ENCODE measurements around the gene SPATA13.
"Not testable (repeated sequence)": the region's sequence is repeated elsewhere in the genome, so short reads cannot be mapped to it uniquely, and the experiment has no call there.

SPATA13 gene

DNA sequence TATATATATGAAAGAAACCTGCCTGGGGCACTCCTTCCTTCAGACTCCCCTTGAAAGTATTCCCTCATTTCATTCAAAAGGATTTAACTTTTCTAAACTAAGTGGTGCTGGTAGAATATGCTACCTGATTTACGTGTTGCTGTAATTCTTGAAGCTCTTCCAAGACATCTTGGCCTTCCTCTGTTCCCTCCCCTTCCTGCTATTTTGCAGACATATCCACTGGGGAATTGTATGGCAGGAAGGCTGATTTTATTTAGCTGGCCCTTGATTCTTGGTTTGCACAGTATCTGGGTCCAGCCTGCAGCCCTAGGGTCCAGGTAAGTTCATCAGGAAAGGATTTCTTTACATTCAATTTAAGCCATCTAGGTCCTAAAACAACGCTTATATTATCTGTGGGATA is 148.8 kb downstream of the SPATA13 start, which contains the start of gene C1QTNF9:
C1QTNF9 (plus strand) TSS at position 281 of the 400 bp plus-strand sequence. CDS start 6,424 bp downstream, outside the sequence.
- not testable (repeated sequence) for DNase-seq (ENCODE audit: low read depth in 3 of 3)

DNA sequence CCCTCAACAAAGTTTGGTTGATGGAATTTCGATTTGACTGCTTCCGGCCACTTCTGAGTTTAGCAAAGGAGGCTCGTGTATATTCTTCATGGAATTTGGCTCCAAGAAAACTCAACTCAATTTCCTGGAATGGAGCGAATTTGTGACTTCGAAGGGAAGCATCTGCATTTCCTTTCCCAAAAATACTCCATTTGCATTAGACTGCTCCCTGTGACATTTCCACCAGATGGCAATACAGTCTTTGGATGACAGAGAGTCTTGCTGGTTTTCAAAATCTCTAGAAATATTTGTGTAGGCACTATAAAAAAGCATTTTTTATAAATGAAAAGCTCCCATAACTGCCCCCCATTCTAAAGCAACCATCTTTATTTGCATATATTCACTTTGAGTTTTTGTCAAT is 152.9 kb downstream of the SPATA13 start:
- DNase-seq (ENCODE audit: low read depth in 3 of 3): no peak

- not testable (repeated sequence) for DNase-seq (ENCODE audit: low read depth in 3 of 3)
Observed at GRCh38 chr13:24317835-24318234, 157.3 kb downstream of the SPATA13 start.

- DNase-seq (ENCODE audit: low read depth in 3 of 3): not testable (repeated sequence)
Observed at GRCh38 chr13:24318878-24319277, 158.4 kb downstream of the SPATA13 start.

- DNase-seq (ENCODE audit: low read depth in 3 of 3): not testable (repeated sequence)
Observed at GRCh38 chr13:24319641-24320040, 159.1 kb downstream of the SPATA13 start.

GRCh38 chr13:24321416-24321815 is 160.9 kb downstream of the SPATA13 start:
- DNase-seq (ENCODE audit: low read depth in 3 of 3): not testable (repeated sequence)

DNA sequence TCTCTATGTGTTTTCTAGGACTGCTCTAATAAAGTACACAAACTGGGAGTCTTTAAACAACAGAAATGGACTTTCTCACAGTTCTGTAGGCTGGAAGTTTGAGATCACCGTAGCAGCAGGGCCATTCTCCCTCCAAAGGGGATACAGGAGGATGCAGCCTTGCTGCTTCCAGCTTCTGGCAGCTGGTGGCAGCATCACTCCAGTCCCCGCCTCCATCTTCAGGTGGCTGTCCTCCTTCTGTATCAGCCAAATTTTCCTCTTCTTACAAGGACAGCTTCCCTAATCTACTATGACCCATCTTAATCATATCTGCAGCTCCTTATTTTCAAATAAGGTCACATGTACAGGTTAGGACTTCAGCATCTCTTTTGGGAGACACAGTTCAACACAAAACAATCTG is 161.9 kb downstream of the SPATA13 start:
- not testable (repeated sequence) for DNase-seq (ENCODE audit: low read depth in 3 of 3)

DNA sequence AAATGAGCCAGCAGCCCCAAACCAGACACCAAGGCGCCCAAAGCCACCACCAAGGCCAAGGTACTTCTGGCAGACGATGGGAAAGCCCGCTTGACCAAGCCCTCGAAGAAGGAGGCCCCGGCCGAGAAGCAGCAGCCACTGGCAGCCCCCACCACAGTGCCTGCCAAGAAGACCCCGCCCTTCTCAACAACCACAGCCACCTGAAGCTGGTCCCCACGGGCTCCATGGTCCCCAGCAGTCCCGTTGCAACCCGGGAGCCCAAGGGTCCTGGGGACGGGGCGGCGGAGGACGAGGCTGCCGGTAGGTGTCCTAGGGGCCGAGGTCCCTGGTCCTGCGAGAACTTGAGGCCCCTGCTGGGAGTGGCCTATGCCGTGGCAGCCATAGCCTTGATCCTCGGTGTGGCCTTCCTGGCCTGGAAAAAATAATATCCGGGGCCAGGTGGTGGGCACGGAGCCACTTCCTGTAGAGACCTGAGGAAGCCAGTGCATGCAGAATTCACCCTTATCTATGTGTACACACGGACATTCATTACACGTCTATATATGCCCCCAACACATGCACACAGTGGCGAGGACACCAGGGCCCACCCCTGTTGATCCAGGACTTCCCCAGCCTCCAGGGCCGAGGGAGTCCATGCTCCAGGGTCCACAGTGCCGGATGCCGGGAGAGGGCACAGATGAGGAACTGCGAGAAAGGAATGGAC is 162.7 kb downstream of the SPATA13 start:
- DNase-seq (ENCODE audit: low read depth in 3 of 3): no peak

GRCh38 chr13:24323739-24324075 is 163.2 kb downstream of the SPATA13 start:
- no peak for DNase-seq (ENCODE audit: low read depth in 3 of 3)

DNA sequence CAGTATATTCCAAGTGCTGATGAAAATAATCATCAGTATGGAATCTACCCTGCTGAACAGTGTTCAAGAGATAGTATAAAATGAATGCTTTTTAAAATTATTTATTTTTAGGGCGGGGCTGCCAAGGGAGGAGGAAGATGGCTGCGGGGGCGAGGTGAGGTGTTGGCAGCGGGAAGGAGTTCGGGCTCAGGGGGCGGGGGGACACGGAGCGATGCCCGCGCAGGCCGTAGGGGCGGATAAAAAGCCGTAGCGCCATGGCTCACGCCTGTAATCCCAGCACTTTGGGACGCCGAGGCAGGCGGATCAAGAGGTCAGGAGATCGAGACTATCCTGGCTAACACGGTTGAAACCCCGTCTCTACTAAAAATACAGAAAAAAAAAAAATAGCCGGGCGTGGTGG is 167.1 kb downstream of the SPATA13 start:
- DNase-seq (ENCODE audit: low read depth in 3 of 3): not testable (repeated sequence)

DNA sequence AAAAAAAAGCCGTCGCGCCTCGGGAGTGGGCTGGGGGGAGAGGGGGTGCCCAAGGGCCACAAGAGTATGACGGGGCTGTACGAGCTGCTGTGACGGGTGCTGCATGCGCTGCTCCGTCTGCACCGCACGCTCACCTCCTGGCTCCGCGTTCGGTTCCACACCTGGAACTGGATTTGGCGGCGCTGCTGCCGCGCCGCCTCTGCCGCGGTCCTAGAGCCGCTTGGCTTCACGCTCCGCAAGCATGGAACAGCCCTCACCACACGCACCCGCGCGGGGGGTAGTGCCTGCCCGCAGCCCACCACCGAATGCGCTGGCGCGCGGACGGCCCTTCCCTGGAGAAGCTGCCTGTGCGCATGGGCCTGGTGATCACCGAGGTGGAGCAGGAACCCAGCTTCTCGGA is 167.6 kb downstream of the SPATA13 start:
- no peak for DNase-seq (ENCODE audit: low read depth in 3 of 3)

DNA sequence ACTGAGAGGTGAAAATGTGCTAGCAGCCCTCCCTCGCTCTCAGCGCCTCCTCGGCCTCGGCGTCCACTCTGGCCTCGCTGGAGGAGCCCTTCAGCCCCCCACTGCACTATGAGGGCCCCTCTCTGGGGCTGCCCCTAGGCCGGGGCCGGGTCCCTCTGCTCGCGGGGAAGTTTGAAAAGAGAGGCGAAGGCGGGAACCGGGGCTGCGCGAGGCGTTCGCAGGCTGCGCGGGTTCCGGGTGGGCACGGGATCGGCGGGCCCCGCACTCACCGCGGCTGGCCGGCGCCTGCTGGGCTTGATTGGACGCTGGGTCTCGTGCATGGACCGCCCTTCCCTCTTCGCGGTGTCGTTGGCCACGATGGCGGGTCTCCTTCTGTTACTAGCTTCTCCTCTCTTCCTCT is 178.2 kb downstream of the SPATA13 start:
- DNase-seq (ENCODE audit: low read depth in 3 of 3): no peak

GRCh38 chr13:24339937-24340607 is 179.6 kb downstream of the SPATA13 start:
- no peak for DNase-seq (ENCODE audit: low read depth in 3 of 3)

DNA sequence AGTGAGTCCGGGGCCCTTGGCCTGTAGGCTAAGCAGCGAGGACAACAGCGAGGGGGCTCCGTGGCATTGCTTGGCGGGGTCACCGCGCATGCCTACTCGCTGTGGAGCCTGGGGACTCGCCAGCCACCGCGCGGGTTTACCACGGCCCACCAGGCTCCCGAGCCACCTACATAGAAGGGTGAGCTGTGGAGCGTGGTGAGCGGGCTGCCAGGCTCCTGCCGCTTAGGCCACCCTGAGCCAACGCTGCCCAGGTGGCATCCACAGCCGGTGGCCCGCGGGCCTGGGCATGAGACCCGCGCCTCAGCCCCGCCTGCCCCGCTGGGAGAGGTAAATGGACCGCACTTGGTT is 180.1 kb downstream of the SPATA13 start:
- DNase-seq (ENCODE audit: low read depth in 3 of 3): no peak

DNA sequence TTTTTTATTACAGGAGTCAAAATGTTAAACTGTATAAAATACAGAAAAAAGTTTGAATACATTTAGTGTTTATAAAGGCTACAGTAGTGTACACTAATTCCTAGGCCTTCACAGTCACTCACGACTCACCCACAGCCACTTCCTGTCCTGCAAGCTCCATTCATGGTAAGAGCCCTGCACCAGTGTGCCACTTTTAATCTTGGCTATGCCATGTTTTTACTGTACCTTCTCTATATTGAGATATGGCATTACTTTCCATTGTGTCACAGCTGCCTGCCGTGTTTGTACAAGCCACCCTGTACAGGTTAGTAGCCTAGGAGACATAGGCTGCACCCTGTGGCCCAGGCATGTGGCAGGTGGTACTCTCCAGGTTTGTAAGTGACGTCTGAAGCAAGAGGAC is 180.9 kb downstream of the SPATA13 start:
- no peak for DNase-seq (ENCODE audit: low read depth in 3 of 3)

DNA sequence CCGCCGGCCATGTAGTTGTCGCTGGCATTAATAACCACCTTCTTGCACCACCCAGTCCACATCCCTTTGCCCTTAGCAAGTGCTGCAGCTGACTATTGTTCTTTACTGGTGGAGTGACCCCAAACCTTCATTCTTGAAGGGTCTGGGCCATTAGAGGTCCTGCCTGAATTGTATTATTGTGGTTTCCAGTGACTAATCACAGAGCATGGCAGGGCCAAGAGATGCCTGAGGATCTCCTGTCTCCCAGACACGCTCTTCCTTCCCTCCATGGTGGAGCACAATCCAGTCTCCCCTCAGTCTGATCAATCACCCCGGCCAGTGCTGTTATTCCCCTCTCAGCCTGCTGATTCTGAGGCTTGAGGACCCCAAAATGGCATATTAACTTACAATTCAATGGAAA is 187.9 kb downstream of the SPATA13 start:
- no peak for DNase-seq (ENCODE audit: low read depth in 3 of 3)

DNA sequence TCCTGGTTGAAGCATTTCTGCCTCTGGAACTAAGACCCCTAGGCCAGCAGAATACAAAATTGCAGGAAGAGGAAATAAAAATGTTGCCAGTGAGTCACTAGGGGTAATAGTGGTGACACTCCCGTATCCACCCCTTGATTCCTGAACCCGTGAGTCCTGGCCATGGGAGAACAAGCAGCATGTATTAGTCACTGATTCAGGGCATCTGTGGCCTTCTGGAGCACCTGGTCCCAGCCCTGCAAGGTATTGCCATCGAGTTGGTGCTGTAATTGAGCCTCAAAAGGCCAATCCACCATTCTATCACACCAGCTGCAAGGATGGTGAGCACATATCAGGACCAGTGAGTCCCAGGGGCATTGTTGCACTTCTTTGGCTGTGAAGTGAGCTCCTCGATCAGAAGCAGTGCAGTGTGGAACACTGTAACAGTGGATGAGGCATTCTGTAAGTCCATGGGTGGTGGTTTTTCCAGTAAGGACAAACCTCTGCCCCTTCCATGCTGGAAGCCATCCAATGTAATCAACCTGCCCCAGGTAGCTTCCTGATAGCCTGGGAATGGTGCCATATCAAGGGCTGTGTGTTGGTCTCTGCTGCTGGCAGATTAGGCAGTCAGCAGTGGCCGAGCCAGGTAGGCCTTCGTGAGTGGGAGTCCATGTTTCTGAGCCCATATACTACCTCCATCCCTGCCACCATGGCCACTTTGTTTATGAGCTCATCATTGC is 188.4 kb downstream of the SPATA13 start:
- DNase-seq (ENCODE audit: low read depth in 3 of 3): no peak

GRCh38 chr13:24349778-24350664 is 189.5 kb downstream of the SPATA13 start:
- DNase-seq (ENCODE audit: low read depth in 3 of 3): not testable (repeated sequence)

- DNase-seq (ENCODE audit: low read depth in 3 of 3): no peak
Observed at GRCh38 chr13:24351423-24351822, 190.9 kb downstream of the SPATA13 start.

GRCh38 chr13:24353736-24354135 is 193.2 kb downstream of the SPATA13 start:
- DNase-seq (ENCODE audit: low read depth in 3 of 3): no peak

DNA sequence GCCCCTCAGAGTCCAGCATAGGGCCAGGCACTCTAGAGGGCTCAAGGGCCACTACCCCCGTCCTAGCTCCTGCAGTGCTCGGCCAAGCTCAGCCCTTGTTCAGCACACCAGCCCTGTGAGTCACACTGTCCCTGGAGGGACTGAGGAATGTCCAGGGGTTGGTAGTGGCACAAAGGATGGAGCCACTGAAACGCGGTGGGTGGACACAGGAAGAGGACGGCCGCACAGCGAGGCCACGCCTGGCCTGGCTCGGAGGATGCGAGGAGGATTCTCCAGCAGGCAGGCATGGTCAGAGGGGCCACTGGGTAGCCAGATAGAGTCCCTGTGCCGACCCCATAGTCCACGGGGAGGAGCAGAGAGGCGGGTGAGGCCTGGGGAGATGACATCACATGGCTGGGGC is 194.6 kb downstream of the SPATA13 start:
- DNase-seq (ENCODE audit: low read depth in 3 of 3): no peak

DNA sequence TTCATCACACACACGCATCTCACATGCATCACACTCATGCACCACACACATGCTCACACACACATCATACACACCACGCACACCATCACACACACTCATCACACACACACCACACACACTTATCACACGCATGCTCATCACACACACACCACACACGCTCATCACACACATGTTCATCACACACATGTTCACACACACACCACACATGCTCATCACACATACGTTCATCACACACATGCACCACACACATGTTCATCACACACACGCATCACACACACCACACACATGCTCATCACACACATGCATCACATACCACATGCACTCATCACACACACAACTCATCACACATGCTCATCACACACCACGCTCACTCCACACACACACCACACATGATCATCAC is 195.8 kb downstream of the SPATA13 start:
- DNase-seq (ENCODE audit: low read depth in 3 of 3): no peak
